Measurements from ENCODE around the gene RAPGEF4. TPM values are rescaled to one million over a fixed set of nuclear protein-coding genes. Genes with fewer than 3 reads are reported as not detected.
"Not testable (repeated sequence)": the region's sequence is repeated elsewhere in the genome, so short reads cannot be mapped to it uniquely, and the experiment has no call there.

The RAPGEF4 gene
- polyA plus RNA-seq, 3 donors = not detected

- Histone ChIP-seq H3K4me2 (replicated peaks; ENCODE audit: extremely low read depth, low read length, poor library complexity, severe bottlenecking) (no peak overlapping the region), H3K4me1 (ENCODE audit: control insufficient read depth in 1 of 2, insufficient read depth in 2 of 2, low read length in 2 of 2) (no peaks in the 10 kb centered on the region), H2AFZ (ENCODE audit: insufficient read depth, low read depth, low read length, poor library complexity, severe bottlenecking) (no peak overlapping the region), H3K79me2 (ENCODE audit: insufficient read depth, low read length) (no peaks in the 10 kb centered on the region), H3K36me3 (replicated peaks in 1 of 2; ENCODE audit: control insufficient read depth in 1 of 2, insufficient read depth in 2 of 2, low read length in 2 of 2) (no peaks in the 10 kb centered on the region), H4K20me1 (ENCODE audit: insufficient read depth, low read length) (no peaks in the 10 kb centered on the region), H3K27ac (ENCODE audit: low read depth in 1 of 2, low read length in 2 of 2) (no peak overlapping the region), H3K9me3 (replicated peaks in 1 of 2; ENCODE audit: control insufficient read depth in 1 of 2, insufficient read depth in 1 of 2, low read length in 2 of 2) (no peaks in the 10 kb centered on the region), H3K4me3 (replicated peaks in 1 of 3; ENCODE audit: low read depth in 2 of 3, low read length in 3 of 3) (no peak overlapping the region), H3K27me3 (ENCODE audit: control insufficient read depth in 2 of 2, insufficient read depth in 2 of 2, low read length in 2 of 2) (no peaks in the 10 kb centered on the region), H3K9ac (ENCODE audit: insufficient read depth, low read length, poor library complexity, severe bottlenecking) (no peak overlapping the region)
- H3K27ac Mint-ChIP-seq = no peak overlapping the region
- DNase-seq = no peak
- H3K4me3 Mint-ChIP-seq = no peak overlapping the region
- H3K9me3 Mint-ChIP-seq = peaks cover 0 to 5% (median 0%) of the 10 kb centered on the region in 7 donors
- intact Hi-C loops (cut with micrococcal nuclease) = no loop called here
- TF ChIP-seq, protein P1, sequence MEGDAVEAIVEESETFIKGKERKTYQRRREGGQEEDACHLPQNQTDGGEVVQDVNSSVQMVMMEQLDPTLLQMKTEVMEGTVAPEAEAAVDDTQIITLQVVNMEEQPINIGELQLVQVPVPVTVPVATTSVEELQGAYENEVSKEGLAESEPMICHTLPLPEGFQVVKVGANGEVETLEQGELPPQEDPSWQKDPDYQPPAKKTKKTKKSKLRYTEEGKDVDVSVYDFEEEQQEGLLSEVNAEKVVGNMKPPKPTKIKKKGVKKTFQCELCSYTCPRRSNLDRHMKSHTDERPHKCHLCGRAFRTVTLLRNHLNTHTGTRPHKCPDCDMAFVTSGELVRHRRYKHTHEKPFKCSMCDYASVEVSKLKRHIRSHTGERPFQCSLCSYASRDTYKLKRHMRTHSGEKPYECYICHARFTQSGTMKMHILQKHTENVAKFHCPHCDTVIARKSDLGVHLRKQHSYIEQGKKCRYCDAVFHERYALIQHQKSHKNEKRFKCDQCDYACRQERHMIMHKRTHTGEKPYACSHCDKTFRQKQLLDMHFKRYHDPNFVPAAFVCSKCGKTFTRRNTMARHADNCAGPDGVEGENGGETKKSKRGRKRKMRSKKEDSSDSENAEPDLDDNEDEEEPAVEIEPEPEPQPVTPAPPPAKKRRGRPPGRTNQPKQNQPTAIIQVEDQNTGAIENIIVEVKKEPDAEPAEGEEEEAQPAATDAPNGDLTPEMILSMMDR (IDR thresholded peaks at IDR 0.05) = no peak
- peaks cover 0 to 4% (median 2%) of the 10 kb centered on the region in 3 donors for H3K27me3 Mint-ChIP-seq (ENCODE audit: low read depth in 3 of 3)
- H3K36me3 Mint-ChIP-seq = no peaks in the 10 kb centered on the region
- H3K4me1 Mint-ChIP-seq = peaks cover 1% of the 10 kb centered on the region
Measured at GRCh38 chr2:172792711-172793110, 57.1 kb downstream of the RAPGEF4 start.

DNA sequence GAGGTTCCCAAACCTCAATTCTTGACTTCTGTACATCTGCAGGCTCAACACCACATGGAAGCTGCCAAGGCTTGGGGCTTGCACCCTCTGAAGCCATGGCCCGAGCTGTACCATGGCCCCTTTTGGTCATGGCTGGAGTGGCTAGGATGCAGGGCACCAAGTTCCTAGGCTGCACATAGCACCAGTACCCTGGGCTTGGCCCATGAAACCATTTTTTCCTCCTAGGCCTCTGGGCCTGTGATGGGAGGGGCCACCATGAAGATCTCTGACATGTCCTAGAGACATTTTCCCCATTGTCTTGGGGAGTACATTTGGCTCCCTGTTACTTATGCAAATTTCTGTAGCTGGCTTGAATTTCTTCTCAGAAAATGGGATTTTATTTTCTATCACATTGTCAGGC is 67.7 kb downstream of the RAPGEF4 start:
- intact Hi-C loops (cut with micrococcal nuclease); H3K4me1 Mint-ChIP-seq; H3K36me3 Mint-ChIP-seq; H3K79me2 ChIP-seq (ENCODE audit: insufficient read depth, low read length); H4K20me1 ChIP-seq (ENCODE audit: insufficient read depth, low read length); H3K4me2 ChIP-seq (replicated peaks; ENCODE audit: extremely low read depth, low read length, poor library complexity, severe bottlenecking); H3K27ac ChIP-seq (ENCODE audit: low read depth in 1 of 2, low read length in 2 of 2); DNase-seq; H3K9ac ChIP-seq (ENCODE audit: insufficient read depth, low read length, poor library complexity, severe bottlenecking); H3K9me3 ChIP-seq (replicated peaks in 1 of 2; ENCODE audit: control insufficient read depth in 1 of 2, insufficient read depth in 1 of 2, low read length in 2 of 2); H3K27me3 ChIP-seq (ENCODE audit: control insufficient read depth in 2 of 2, insufficient read depth in 2 of 2, low read length in 2 of 2); H3K4me3 ChIP-seq (replicated peaks in 1 of 3; ENCODE audit: low read depth in 2 of 3, low read length in 3 of 3); H3K4me1 ChIP-seq (ENCODE audit: control insufficient read depth in 1 of 2, insufficient read depth in 2 of 2, low read length in 2 of 2); H3K27ac Mint-ChIP-seq; H2AFZ ChIP-seq (ENCODE audit: insufficient read depth, low read depth, low read length, poor library complexity, severe bottlenecking); H3K4me3 Mint-ChIP-seq; H3K27me3 Mint-ChIP-seq (ENCODE audit: low read depth in 3 of 3); H3K36me3 ChIP-seq (replicated peaks in 1 of 2; ENCODE audit: control insufficient read depth in 1 of 2, insufficient read depth in 2 of 2, low read length in 2 of 2): not testable (repeated sequence)
- peaks cover 6 to 17% (median 15%) of the 10 kb centered on the region in 7 donors for H3K9me3 Mint-ChIP-seq
- whole genome bisulfite sequencing (ENCODE audit: insufficient coverage) = 80% methylated on average over 1 of the region's 1 CpG
